GM19240 (cell line): Measurements from ENCODE around the gene ADARB1.
"Not testable (repeated sequence)": the region's sequence is repeated elsewhere in the genome, so short reads cannot be mapped to it uniquely, and the experiment has no call there.

Experiments
- DNase-seq: peaks from one replicate; pipeline ENCODE4 v3.0.0; 2011; ENCODE audit warnings: low spot score; ENCODE audit not compliant: insufficient read length

Gene ADARB1

DNA sequence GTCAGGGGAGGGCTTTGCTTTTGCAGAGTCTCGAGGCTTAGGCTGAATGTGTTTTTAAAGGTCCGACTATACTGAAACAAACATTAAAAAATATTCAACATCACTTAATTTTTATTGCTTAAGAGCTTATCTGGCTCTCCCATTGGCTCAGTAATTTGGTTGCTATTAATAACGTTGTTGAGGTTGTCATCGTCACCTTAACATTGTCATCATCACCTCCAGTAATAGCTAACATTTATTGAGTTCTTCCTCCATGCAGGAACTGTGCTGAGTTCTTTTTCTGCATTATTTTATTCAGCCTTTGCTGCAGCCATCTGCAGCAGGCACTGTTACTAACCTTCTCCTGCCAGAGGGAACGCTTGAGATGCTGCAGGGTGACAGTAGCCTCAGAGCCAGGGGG lies 40.1 kb downstream of the ADARB1 start:
- no peak for DNase-seq

DNA sequence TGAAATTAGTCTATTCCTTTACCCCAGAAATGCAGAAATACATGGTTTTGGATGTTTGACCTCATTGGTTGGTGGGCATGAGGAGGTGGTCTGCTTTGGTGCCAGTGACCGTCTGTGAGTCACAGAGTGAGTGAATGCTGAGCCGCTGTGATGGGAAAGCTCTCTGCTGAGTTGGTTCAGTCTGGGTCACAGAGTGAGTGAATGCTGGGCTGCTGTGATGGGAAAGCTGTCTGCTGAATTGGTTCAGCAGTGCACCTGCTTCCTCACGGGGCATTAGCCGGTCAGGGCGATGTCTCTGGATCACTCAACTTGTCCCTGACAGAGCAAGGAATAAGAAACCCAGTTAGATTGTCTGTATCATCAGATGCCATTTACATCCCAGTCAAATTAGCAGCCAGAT lies 40.8 kb downstream of the ADARB1 start:
- no peak for DNase-seq

DNA sequence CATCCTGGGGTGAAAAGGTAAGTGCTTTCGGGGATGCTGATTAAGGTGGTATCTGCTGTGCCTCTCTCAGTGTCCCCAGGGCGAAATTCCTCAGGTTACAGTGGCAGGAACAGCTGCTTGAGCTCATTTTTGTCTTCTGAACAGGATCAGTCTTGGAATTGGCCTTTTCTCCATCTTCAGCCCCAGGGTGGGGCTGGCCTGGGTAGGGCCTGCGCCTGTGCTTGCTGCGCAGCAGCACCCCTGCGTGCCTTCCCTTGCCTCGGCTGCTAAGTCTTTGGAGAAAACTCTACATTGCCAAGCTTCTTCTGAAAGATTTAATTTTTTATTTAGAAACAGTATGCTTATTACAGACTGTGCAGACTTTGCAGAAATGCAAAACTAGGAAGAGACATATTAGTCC lies 41.7 kb downstream of the ADARB1 start:
- no peak for DNase-seq

DNA sequence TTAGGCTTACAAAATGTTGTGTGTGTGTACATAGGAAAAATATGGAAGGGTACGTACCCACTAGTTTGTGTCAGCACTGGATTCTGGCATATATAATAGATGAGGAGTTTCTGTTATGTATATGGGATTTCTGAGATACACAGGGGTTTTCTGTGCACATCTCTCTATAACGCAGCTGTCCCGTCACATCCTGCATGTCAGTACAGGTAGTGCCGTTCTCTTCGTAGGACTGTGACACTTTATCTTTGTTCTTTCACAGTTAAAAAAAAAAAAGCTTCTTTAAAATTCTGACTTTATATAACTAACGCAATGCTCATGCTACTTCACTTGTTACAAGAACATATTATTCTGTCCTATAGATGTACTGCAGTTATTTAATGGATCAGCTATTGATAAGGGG lies 42.9 kb downstream of the ADARB1 start:
- DNase-seq = no peak

DNA sequence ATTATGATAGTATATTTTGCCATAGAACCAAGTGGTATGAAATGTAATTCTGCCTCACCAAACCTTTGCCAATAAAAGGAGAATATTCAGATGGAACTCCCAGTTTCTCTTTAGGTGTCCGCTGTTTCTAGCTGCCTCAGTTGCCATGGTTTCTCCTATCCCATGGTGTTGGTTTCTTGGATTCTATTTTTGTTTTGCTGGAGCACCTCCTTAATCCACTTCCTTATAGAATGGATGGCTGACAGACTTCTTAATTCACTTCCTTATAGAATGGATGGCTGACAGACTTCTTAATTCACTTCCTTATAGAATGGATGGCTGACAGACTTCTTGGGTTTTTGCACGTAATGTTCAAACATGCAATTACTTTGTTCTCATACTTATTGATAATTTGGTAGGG lies 43.7 kb downstream of the ADARB1 start:
- DNase-seq = no peak

DNA sequence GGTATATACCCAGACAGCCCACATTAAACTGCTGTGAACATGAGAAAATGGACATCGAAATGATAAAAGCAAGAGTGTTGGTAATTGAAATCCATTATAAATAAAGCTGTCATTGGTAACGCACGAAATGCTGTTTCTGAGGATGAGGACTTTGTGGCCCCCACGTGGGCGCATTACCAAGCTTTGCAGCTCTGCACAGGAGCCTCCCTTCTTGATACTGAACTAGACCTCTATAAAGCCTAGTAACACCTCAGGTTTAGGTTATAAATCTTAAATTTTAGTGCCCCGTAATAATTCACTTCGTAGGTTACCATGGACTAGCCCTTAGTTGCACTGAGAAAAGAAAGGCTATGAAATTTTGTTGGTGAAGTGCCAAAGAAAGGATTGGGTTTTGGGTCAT lies 45.4 kb downstream of the ADARB1 start:
- DNase-seq = no peak

DNA sequence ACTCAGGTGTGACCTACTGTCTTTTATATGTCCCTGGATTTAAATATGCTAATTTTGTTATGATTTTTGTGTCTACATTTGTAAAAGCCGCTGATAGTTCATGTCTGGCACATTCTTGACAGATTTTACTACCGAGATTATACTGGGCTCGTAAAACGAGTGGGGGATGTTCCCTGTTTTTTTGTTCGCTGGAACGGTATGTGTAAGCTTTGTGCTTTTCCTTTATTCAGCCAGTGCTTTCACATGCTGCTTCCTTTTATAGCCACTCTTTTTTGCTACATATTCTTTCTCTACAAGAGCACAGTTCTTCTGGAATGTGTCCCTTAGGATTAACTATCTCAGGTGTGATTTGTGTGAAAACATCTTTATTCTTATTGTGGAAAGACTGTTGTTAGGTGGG lies 46.6 kb downstream of the ADARB1 start:
- no peak for DNase-seq

DNA sequence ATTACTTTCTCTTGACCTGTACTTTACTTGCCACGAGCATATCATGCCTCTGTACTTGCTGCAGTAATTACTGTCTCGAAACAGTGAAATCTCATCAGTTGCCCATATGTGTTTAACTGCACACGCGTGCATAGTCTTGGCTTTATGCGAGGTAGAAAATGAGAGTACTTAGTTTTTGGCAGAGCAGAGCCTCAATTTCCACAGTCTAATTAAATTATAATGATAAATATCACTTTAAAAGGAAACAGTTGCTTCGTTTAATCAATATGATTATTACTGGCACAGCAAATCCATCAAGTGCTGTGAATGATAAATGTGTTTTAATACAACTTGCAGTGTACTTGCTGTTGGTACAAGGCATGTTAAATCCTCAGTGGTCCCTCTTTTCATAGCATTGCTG lies 47.6 kb downstream of the ADARB1 start:
- no peak for DNase-seq

DNA sequence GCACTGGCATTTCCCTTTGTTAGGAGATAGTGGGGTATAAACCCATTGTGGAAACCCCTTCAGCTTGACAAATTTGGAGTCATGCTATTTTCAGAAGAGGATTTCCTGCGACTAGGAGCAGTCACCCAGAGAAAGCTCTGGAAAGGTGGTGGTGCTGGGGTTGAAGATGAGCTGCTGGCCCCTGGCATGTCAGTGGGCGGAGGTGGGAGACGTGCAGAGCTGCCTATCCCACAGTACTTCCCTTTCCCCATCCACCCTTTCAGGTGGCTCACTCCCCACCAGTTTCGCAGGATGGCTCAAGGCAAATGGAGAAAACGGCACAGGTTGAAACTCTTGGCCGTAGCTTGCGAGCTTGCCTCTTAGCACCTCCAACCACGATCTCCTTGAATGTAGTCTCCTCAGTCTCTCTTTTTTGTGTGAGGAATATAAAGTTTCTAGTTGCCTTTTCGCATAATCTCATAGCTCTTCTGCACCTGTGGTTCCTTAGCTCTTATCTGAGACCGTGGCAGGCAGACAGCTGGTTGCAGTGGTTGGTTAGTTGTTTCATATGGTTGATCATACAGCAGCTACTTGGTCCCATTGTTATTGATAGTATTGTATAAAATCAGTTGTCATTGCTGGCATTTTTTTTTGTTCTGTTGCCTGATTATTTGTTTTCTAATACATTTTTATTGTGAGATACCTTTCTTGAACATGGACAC lies 48.2 kb downstream of the ADARB1 start:
- DNase-seq = no peak

DNA sequence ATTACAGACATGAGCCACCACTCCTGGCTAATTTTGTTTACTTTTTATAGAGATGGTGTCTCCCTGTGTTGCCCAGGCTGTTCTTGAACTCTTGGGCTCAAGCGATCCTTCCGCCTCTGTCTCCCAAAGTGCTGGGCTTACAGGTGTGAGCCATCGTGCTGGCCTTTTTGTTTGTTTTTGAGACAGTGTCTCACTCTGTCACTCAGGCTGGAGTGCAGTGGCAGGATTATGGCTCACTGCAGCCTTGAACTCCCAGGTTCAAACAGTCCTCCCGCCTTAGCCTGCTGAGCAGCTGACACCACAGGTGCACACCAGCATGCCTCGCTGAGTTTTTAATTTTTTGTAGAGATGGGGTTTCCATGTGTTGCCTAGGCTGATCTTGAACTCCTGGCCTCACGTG lies 49.1 kb downstream of the ADARB1 start:
- DNase-seq = no peak

DNA sequence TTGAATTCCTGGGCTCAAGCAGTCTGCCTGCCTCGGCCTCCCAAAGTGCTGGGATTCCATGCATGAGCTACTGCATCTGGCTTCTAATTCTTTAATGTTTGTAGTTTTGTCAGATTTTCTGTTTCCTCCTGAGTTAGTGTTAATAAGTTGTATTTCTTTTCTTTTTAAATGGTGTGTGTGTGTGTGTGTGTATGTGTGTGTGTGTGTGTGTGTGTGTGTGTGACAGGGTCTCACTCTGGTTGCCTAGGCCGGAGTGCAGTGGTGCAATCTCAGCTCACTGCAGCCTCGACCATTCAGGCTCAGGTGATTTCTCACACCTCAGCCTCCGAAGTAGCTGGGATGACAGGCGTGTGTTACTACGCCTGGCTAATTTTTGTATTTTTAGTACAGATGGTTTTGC lies 50.2 kb downstream of the ADARB1 start:
- DNase-seq = no peak

DNA sequence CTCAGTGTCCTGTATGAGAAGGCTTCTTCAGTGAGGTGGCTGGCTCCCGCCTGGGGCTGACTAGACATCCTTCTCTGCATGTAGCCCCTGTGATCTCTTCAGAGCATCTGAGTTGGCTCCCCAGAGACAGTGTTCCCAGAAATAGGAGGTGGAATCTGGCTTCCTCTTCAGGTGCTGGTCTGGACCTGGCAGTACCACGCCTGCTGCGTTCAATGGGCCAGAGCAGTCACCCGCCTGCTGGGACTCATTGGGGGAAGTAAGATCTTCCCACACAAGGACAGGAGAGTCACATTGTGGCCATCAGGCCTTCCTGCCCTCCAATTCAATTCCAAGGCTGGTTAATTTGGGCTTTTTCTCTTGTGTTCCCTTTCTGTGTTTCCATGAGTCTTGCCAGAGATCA lies 51.0 kb downstream of the ADARB1 start:
- DNase-seq = no peak

DNA sequence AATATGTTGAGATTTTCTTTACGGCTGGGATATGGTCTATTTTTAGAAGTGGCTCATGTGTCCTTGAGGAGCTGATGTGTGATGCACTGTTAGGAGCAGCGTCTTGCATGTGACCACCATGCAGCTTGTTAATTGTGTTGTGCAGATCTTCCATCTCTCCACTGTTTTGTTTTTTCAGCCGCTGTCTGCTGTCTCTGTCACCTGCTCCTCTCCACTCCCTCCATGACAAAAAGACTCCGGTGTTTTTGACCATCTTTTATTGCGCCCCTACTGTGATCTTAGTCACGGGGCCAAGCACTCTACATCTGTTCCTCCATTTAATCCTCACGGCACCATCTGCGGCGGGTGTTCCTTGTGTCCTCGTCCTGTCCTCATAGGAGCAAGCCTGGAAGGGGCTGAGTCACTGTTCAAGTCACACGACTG lies 51.8 kb downstream of the ADARB1 start:
- DNase-seq = no peak

DNA sequence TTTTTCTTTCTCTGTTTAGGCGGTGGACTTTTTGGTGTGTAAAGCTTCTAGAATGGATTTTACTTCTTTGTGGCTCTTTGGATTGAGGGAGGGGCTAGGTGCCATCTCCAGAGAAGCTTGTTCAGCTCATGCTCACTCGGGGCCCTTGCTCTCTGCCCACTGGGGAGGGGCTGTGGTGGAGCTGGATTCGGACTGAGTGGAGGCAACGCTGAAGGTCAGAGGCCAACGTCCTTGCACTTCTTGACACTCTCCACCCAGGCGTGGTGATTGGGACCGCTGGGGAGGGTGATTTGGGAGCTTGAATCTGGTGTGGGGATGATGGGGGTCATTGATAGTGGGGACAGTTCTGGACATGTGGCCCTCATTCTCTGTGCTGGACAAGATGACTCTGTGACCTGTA lies 52.6 kb downstream of the ADARB1 start:
- no peak for DNase-seq

DNA sequence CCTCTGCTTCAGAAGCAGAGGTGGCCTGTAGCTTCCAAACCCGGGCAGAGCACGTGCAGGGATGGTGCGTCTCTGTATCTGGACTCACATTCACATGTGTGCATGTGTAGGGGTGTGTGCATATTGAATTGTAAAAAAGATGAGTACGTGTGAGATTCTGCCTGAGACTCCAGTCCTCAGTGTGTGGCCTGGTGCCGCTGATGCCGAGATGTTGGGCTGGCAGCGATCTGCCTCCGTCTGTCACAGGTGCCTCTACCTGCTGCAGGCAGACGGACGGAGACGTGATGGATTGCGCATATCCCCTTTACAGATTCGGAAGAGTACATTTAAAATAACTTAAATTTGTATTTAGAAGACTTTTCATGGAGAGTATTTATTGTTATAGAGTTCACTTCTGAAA lies 53.6 kb downstream of the ADARB1 start:
- no peak for DNase-seq

DNA sequence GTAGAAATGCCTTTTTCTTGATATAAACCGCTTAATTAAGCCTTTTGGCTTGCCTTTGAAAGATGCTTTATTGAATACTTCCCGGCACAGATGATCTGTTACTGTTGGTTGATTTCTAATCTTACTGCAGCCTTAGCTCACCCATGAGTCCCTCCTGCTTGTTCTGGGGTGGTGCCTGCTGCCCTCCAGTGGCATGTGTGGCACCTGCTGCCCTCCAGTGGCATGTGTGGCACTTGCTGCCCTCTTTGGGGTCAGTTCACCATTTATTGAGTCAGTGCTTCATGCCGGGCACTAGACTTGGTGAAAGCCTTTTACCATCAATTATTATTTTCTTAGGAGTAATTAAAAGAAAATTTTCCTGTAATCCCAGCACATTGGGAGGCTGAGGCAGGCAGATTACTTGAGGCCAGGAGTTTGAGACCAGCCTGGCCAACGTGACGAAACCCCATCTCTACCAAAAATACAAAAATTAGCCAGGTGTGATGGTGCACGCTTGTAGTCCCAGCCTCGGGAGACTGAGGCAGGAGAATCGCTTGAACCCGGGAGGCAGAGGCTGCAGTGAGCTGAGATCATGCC lies 54.3 kb downstream of the ADARB1 start:
- DNase-seq = no peak

DNA sequence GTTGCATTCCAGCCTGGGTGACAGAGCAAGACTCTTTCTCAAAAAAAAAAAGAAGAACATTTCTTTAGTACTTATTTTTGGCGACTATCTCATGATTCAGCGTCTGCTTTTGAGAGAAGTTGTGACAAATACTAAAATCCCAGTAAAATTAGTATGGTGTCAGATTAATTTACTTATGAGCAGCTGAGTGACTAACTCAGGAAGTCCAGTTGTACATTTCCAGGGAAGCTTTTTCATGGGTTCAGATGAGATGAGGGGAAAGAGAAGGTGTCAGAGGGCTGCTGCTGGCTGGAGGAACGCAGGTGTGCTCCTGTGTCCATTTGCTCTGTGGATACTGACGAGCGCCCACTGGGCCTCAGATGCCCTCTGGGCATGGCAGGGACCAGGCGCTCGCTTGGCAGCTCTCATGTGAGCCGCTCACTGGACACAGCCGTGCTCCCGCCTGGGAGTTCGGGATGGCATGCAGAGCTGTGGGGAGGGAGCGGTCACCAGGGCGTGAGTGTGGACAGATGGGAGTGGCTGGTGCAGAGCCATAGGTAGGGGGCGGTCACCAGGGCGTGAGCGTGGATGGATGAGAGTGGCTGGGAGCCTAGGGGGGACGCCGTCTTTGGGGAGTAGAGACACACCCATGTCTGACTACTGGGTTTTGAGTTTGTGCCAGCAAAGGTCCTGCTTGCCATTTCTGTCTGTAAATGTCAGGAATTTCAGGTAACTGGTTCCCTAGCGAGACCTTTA lies 55.0 kb downstream of the ADARB1 start:
- no peak for DNase-seq

DNA sequence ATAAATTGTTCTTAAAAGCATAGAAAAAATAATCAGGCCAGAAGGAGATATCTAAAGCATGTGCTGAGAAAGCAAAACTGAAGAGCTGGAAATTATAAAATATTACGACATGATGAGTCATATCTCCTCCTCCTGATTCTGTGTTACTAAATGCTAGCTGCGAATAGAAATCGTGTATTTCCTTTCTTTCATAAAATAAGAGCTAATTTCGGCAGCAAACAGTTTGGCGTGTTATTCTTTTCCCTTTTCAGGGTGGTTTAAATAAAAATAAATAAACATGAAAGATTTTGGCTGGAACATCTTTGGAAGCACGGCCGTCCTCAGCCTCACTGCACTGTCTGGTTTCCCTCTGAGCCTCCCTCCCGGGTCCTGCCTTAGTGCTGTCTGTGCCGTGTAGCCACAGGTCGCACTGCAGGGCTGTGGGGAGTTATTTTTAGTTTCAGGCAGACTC lies 56.0 kb downstream of the ADARB1 start:
- no peak for DNase-seq

DNA sequence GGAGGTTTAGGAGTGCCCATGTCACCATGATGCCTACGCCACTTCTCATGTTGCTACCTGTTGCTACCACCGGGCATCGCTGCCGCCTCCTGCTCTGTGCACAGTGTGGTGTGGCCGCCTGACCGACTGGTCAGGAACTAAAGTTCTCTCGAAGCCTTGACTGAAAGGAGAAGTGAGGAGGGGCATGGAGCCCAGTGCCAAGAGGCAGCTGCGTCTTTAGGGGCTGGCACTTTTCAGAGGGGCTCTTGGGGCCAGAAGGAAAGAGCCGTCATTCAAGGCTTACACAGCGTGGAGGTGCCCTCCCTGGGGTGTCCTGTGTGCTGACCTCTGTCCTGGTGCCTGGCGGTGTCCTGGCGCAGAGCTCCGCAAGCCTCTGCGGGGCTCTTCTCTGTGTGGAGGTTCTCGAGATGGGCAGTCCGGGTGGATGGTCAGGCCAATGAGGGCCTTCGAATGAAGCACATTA lies 57.2 kb downstream of the ADARB1 start:
- no peak for DNase-seq

DNA sequence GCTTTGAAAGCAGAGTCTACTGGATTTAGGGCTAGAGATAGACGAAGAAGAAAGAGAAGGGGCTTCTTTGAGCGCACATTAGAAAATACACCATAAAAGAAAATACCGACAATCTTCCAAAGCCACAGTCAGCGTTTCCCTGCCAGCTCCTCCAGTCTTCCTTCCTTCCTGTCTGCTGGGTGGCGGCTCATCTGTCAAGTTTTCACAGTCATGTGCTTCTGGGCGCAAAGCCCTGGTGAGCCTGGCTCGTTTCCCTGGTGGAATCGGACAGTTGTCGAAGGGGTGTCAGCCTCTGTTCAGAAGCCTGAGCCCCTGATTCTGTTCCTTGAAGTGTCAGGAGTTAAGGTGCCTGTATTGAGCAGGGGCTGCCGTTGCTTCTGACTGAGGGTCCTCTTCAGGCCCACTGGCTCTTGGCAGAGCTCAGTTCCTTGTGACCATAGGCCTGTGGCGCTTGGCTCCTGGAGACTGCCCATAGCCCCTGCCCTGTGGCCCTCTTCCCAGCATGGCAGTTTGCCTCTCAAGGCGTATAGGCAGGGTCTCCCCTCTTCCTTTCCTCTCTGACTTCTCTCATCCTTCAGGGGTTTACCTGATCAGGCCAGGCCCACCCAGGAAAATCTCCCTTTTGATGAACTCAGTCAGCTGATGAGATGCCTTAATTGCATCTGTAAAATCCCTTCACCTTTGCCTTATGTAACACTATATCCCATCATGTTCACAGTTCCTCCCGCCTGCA lies 58.6 kb downstream of the ADARB1 start:
- no peak for DNase-seq

DNA sequence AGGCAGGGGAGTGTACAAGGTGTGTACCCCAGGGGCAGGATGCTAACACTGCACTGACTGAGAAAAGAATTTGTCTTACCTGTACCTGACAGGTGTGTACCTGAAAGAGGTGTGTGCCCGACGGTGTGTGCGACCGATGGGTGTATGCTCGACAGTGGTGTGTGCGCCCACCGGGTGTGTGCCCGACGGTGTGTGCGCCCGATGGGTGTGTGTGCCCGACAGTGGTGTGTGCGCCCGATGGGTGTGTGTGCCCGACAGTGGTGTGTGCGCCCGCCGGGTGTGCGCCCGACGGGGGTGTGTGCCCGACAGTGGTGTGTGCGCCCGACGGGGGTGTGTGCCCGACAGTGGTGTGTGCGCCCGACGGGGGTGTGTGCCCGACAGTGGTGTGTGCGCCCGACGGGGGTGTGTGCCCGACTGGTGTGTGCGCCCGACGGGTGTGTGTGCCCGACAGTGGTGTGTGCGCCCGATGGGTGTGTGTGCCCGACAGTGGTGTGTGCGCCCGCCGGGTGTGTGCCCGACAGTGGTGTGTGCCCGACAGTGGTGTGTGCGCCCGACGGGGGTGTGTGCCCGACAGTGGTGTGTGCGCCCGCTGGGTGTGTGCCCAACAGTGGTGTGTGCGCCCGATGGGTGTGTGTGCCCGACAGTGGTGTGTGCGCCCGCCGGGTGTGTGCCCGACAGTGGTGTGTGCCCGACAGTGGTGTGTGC lies 59.3 kb downstream of the ADARB1 start:
- not testable (repeated sequence) for DNase-seq
